Measurements from ENCODE around the gene GLB1L.
"Not testable (repeated sequence)": the region's sequence is repeated elsewhere in the genome, so short reads cannot be mapped to it uniquely, and the experiment has no call there.

The GLB1L gene

GRCh38 chr2:219245148-219245898, at the start of gene GLB1L, which contains the start of gene STK16:
Gene GLB1L, minus strand, starts transcription at chr2:219245444. Its CDS starts 1,871 bp downstream, at chr2:219243573.
Gene STK16, plus strand, starts transcription at chr2:219245479. Its CDS starts 521 bp downstream, at chr2:219246000.
- no peak for DNase-seq (ENCODE audit: low read depth, low spot score)

DNA sequence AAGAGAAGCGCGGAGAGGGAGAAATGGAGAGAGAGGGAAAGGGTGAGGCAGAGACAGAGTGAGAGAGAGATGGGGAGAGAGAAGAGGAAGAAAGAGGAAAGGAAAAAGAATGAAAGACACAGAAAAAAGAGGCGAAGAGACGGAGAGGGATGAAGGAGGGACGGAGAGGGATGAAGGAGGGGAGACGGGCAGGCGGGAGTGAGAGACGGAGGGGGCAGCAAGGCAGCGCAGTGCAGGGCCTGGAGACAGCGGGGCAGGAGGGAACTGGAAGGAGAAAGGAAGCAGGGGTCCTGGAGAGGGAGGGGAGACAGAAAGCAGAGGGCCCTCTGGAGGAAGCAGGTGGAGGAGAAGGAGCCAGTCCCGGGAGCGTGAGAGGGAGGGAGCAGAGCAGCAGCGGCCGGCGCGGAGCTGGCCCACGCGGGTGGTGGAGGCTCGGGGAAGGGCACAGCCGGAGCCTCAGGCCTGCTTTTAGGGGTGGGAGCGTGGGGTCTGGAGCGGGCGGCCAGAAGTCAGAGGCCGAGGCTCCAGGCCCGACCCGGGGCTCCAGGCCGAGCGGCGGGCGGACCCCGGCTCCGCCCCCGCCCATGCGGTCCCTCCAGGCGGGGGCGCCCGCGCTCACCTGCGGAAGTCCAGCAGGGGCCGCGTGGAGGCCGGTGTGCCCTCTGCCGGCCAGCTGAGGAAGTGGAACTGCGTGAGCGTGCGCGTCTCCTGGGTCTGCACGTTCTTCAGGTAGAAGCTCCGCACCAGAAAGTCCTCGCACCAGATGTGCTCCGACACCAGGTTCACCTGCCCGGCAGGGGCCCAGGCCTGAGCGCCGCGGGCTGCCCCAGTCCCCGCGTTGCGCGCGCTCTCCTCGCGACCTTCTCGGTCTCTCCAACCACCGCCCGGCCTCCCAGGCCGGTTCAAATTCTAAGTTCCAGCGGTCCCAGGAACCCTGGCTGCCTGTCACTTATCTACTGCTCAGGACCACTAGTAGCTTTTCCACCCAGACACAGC, 49.4 kb upstream of the GLB1L start:
- DNase-seq (ENCODE audit: low read depth, low spot score) = no peak

- DNase-seq (ENCODE audit: low read depth, low spot score) = no peak
Measured at GRCh38 chr2:219293736-219294231, 48.5 kb upstream of the GLB1L start.

DNA sequence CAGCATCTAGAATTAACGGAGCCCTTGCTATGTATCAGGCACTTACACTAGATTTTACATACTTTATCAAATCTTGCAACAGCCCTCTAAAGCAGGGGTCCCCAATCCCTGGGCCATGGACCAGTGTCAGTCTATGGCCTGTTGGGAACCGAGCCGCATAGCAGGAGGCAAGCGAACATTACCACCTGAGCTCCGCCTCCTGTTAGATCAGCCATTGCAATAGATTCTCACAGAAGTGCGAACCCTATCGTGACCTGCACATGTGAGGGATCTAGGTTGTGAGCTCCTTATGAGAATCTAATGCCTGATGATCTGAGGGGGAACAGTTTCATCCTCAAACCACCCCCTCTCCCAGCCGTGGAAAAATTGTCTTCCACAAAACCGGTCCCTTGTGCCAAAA, 47.4 kb upstream of the GLB1L start:
- DNase-seq (ENCODE audit: low read depth, low spot score) = no peak

GRCh38 chr2:219291910-219292490, 46.8 kb upstream of the GLB1L start:
- no peak for DNase-seq (ENCODE audit: low read depth, low spot score)

DNA sequence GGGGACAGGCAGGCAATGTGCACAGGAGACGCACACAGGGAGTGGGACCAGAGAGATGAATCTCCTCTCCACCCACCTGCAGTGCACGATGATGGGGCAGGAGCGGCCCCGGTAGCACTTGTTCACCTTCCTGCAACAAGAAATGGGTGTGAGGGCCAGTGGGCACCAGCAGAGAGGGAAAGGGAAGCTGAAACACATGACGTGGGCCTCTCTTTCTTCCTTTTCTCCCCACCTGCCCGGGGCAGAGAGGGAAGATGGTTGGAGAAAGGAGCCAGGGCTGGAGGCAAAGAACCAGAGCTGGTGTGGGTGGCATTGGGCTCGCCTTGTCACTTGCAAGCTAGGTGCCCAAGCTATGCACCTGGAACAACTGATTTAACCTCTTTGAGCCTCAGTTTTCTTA, 46.1 kb upstream of the GLB1L start:
- no peak for DNase-seq (ENCODE audit: low read depth, low spot score)

DNA sequence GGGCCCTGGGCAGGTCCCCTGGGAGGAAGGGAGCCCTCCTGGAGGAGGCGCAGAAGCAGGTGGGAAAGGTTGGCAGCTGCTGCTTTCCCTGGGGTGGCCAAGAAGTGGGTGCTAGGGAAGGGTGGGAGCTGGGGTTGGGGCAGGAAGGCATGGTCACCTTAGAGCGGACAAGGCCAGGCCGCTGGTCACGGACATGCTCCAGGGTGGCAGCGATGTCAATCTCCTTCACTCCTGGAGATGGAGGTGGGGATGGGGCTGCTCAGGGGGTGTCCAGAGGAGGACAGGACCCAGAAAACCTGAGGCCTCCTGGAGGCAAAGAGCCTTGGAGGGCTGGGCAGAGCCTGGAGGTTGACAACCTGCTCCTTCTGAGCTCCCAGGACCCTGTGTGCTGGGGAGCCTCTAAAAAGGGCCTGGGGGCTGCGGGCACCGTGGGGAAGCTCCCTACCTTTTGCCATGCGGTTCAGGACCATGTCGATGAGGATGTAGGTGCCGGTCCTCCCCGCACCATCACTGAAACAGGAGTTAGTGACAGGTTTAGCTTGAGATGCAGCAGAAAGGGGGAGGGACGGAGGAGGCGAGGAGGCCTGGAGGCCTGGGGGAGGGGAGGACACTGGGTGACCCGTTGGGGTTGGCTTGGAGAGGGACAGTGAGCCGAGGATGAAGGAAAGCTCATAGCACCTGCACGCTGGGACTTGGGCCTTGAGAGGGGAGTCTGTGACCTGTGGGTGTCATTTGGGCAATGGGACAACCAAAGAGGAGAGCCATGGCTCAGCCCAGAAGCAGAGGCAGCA, 45.3 kb upstream of the GLB1L start:
- no peak for DNase-seq (ENCODE audit: low read depth, low spot score)

DNA sequence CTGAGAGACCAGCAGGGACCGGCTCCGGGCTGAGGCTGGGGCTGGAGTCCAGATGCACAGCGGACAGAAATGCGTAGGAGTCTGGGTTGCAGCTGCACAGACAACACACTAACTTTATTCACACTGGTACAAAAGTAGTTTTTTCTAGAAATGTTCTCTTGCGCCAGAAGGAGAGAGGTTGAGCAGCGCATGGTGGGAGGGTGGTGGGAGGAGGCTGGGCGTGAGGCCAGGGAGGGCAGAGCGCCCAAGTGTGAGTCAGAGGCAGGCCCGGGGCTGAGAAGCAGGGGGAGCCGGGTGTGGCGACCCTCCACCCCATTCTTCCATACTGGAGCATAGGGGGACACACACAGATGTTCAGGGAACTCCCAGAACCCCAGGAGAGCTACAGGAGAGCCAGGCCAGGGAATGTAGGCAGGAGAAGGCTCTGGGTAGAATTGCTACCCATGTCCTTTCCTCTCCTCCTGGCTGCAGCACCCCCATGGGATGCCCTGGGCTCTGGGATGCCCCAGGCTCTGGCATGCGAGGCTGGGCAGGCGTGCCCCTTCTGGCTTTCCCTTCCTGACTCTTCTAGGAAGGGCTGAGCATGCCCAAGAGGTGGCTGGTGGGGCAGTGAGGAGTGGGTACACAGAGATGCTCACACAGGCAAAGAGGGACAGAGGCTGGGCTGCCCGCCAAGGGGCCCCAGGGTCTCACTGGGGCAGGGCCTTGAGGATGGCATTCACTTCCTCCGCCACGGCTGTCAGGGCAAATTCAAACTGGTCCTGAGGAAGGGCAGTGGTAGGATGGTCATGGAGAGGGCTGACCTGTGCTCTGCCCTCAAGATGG, 44.5 kb upstream of the GLB1L start:
- no peak for DNase-seq (ENCODE audit: low read depth, low spot score)

DNA sequence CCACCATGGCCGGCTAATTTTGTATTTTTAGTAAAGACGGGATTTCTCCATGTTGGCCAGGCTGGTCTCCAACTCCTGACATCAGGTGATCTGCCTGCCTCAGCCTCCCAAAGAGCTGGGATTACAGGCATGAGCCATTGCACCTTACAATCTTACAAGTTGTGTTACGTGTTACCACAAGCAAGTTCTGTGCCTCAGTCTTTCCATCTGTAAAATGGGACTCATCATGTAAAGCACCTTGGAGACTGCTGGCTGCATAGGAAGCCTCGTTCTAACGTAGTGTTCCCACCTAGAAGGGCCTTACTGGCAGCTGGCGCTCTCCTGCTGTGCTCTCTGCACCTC, 43.9 kb upstream of the GLB1L start:
- no peak for DNase-seq (ENCODE audit: low read depth, low spot score)

DNA sequence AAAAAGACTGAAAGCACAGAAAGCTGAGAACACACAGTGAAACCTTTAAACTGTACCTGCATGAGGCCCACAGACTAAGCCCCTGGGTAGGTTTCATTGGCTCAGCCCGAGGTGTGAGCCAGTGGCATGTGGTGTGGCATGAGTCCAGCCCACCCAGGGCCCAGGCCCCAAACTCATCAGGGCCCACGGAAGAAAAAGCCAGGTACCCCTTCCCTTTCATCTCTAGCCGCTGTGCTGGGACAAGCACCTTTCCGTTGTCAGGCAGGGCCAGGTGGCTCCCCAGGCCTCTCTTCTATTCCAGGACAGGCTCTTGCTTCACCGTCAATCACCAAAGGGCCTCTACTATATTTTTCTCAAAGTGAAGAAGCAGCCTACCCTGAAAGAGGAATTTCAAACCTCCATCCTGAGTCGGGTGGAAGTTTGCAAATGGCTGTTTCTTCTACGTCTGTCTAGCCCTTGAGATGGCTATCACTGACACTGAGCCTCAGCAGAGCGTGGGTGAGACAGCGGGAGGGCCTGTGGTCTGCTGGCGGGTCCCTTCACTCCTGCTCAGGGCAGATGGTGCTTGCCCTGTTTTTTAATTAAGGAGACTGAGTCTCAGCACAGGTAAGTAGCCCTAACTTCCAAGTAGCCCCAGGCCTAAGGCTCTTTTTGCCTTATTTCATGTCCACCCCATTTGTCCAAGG, 42.5 kb upstream of the GLB1L start:
- no peak for DNase-seq (ENCODE audit: low read depth, low spot score)

DNA sequence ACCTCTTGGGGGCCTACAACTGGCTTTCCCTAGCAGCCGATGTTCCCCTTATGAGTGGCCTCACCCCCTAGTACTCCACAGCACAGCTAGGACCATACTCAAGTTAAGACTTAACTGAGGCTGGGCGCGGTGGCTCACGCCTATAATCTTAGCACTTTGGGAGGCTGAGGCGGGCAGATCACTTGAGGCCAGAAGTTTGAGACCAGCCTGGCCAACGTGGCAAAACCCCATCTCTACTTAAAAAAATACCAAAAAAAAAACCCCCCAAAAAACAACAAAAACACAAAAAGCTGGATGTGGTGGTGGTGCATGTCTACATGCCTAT, 41.8 kb upstream of the GLB1L start:
- DNase-seq (ENCODE audit: low read depth, low spot score) = not testable (repeated sequence)

- DNase-seq (ENCODE audit: low read depth, low spot score) = no peak
Measured at GRCh38 chr2:219286436-219287115, 41.3 kb upstream of the GLB1L start.

DNA sequence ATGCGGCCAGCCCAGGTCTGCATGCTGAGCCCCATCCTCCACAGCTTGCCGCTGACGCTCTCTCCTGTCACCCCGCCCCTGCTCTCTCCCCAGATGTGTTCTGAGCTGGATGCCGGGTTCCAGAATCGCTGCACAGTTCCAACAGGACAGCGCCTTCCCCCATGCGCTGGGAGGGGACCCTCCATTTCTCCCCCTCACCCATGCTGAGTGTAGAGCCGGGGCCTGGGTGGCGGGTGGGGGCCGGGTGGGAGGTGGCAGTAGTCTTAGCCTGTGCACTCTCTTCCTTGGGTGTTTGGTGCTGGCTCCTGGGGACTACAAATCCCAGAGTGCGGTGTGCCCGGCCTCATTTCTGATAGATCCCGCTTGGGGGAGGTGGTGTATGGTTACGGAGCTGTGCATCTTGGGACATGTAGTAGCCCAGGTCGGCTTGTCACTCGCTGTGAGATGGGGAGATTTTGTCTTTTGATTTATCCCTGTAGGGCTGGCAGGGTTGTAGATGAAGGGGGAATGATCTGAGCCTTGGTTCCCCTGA, 40.7 kb upstream of the GLB1L start:
- DNase-seq (ENCODE audit: low read depth, low spot score) = no peak

- no peak for DNase-seq (ENCODE audit: low read depth, low spot score)
Measured at GRCh38 chr2:219285373-219285735, 40.1 kb upstream of the GLB1L start.

DNA sequence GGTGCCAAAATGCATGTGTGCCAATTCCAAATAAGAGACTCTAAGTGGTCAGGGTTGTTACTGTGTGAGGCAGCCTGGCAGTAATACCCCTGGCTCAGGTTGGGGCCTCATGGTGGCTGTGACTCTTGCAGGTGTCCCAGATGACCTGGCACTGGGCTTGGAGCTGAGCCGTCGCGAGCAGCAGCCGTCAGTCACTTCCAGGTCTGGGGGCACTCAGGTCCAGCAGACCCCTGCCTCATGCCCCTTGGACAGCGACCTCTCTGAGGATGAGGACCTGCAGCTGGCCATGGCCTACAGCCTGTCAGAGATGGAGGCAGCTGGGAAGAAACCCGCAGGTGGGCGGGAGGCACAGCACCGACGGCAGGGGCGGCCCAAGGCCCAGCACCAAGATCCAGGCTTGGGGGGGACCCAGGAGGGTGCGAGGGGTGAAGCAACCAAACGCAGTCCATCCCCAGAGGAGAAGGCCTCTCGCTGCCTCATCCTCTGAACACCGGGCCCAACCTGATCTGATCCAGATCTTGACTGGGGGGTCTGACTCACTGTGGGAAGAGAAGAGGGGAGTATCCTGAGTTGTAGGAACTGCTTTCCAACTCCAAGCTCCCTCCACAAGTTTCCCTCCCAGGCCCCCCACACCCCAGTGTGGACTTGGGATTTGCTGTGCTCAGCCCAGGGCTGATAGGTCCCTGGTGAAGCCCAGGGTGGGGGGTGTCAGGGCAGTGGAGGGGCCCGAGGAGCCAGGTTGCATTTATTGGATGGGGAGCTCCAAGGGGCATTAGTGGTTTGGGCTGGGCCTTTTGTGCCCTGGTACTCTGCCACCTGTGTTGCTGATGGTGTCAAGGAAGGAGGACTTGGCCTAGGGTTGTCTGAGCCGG, 39.5 kb upstream of the GLB1L start:
- DNase-seq (ENCODE audit: low read depth, low spot score) = no peak

DNA sequence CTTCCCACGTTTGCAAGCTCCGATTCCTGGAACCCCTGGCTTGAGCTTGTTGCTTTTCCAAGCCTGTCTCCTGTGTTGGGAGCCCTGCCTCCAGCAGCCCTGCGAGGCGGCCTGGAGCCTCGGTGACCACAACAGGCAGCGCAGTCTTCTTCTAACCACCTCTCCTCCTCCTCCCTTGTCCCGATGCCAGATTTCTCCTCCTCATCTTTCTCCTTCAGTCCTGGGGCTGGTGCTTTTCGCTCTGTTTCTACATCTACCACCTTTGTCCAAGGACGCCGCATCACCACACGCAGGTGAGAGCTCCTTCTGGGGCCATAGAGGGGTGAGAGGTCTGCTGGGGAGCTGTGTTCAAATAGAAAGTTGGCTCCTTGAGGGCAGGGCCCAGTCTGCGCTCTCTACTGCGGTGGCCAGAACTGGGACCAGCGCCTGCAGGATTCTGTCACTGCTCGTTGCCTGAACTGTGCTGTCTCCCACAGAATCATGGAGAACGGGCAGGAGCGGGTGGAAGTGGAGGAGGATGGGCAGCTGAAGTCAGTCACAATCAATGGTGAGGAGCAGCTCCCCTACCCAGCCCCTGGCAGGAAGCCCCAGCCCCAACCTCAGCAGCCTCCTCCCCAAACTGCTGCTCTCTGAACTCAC, 37.8 kb upstream of the GLB1L start:
- DNase-seq (ENCODE audit: low read depth, low spot score) = no peak

DNA sequence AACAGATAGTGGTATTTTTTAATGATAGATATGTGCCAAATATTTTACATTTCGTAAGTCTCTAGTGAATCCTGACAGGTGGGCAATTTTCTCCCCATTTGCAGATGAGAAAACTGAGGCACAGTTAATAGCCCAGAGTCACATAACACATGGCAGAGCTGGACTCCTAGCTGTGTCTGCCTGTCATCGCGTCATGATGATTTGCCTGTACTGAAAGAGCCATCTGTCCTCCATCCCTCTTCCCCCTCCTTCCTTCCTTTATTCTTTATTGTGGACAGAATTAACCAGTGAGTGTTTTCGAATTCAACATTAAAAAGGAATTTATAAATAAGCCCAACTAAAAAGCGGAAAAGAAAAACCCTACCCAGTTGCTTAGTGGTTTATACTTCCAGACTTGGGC, 37.1 kb upstream of the GLB1L start:
- DNase-seq (ENCODE audit: low read depth, low spot score) = no peak

GRCh38 chr2:219281588-219281987, 36.3 kb upstream of the GLB1L start:
- no peak for DNase-seq (ENCODE audit: low read depth, low spot score)
